Parathyroid adenoma (tissue), 2 donors: ENCODE measurements around the gene DHX40.

ENCODE experiments used
- H2AFZ ChIP-seq: fragments of 300-600 bp; sonication (generic); one replicate; pipeline ENCODE4 v1.7.0; 2017; ENCODE audit warnings: antibody characterized with exemption, mild to moderate bottlenecking
- H3K27ac ChIP-seq: fragments of 300-600 bp; sonication (generic); one replicate; pipeline ENCODE4 v1.7.0; 2017
- H3K27me3 ChIP-seq: fragments of 300-600 bp; sonication (generic); one replicate; pipeline ENCODE4 v1.7.0; 2017; ENCODE audit warnings: low read length; ENCODE audit not compliant: control insufficient read depth, insufficient read depth
- H3K36me3 ChIP-seq: fragments of 300-600 bp; sonication (generic); one replicate; pipeline ENCODE4 v1.7.0; 2017; ENCODE audit warnings: low read length; ENCODE audit not compliant: control insufficient read depth, insufficient read depth
- H3K4me1 ChIP-seq: fragments of 300-600 bp; sonication (generic); one replicate; pipeline ENCODE4 v1.7.0; 2017; ENCODE audit warnings: control low read depth
- H3K4me2 ChIP-seq: fragments of 300-600 bp; sonication (generic); one replicate; pipeline ENCODE4 v1.7.0; 2017; ENCODE audit warnings: low read length
- H3K4me3 ChIP-seq: fragments of 300-600 bp; sonication (generic); one replicate; pipeline ENCODE4 v1.7.0; 2017; ENCODE audit warnings: low read depth, low read length
- H3K79me2 ChIP-seq: fragments of 300-600 bp; sonication (generic); one replicate; pipeline ENCODE4 v1.7.0; 2017; ENCODE audit warnings: control low read depth
- H3K9ac ChIP-seq: fragments of 300-600 bp; sonication (generic); one replicate; pipeline ENCODE4 v1.7.0; 2017; ENCODE audit warnings: mild to moderate bottlenecking
- H3K9me3 ChIP-seq: fragments of 300-600 bp; sonication (generic); one replicate; pipeline ENCODE4 v1.7.0; 2017; ENCODE audit warnings: low read length; ENCODE audit not compliant: control insufficient read depth
- TF ChIP-seq, protein P1 (sequence below): fragments of 300-600 bp; sonication (generic); IDR thresholded peaks from one replicate; pipeline ENCODE4 v1.7.0; 2017; ENCODE audit warnings: antibody characterized with exemption, mild to moderate bottlenecking
- donor health status: primary hyperparathyroidism.

DHX40 gene

DNA sequence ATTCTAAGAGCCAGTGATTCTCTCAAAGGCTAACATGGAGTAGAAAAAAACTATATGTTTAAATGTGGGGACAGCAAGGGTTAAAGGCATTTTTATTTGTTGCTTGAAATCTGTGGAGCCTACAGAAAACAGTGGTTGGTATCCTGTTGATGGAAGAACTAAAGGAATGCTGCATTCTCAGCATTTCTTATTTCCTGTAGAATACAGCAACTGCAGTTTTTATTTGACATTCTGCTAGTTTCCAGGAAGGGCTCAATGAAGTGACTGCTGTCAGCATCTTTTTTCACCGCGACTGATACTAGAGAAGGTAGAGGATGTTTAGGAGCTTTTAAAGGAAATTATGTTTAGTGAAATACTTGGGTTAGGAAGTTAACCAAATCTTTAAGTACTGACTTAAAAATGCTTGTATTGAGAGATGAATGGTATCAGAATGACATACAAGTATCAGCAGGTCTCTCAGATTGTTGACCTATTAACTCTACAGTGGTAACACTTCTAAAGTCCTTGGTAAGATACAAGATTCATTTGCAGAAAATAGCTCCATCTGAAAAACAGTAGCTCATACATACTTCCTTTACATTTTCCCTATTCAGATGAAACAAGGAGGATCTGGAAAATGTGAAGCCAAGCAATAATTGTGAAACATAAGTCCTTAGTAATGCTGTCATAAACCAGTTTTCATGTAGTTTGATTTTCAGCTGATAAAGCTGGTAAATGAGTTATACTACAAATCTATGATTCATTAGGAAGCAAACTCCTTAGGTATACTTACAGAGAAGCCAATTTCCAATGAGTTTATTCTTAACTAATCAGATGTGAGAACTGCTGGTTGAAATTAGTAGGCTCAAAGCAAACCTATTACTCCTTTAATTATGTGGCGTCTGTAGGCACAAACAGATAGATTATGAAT, 69.5 kb downstream of the DHX40 start:
- no peak overlapping the region for H2AFZ ChIP-seq
- no peaks in the 10 kb centered on the region for H3K27me3 ChIP-seq
- H3K9ac ChIP-seq, result no peak overlapping the region
- H3K4me3 ChIP-seq, result peak overlapping the region; percentile 38
- H3K4me2 ChIP-seq, result peak overlapping the region; percentile 75
- H3K4me1 ChIP-seq, result peaks cover 25% of the 10 kb centered on the region
- peaks cover 33% of the 10 kb centered on the region for H3K79me2 ChIP-seq
- no peaks in the 10 kb centered on the region for H3K36me3 ChIP-seq
- no peaks in the 10 kb centered on the region for H3K9me3 ChIP-seq
- TF ChIP-seq, protein P1, sequence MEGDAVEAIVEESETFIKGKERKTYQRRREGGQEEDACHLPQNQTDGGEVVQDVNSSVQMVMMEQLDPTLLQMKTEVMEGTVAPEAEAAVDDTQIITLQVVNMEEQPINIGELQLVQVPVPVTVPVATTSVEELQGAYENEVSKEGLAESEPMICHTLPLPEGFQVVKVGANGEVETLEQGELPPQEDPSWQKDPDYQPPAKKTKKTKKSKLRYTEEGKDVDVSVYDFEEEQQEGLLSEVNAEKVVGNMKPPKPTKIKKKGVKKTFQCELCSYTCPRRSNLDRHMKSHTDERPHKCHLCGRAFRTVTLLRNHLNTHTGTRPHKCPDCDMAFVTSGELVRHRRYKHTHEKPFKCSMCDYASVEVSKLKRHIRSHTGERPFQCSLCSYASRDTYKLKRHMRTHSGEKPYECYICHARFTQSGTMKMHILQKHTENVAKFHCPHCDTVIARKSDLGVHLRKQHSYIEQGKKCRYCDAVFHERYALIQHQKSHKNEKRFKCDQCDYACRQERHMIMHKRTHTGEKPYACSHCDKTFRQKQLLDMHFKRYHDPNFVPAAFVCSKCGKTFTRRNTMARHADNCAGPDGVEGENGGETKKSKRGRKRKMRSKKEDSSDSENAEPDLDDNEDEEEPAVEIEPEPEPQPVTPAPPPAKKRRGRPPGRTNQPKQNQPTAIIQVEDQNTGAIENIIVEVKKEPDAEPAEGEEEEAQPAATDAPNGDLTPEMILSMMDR, result no peak
- peak overlapping the region; percentile 74 for H3K27ac ChIP-seq

DNA sequence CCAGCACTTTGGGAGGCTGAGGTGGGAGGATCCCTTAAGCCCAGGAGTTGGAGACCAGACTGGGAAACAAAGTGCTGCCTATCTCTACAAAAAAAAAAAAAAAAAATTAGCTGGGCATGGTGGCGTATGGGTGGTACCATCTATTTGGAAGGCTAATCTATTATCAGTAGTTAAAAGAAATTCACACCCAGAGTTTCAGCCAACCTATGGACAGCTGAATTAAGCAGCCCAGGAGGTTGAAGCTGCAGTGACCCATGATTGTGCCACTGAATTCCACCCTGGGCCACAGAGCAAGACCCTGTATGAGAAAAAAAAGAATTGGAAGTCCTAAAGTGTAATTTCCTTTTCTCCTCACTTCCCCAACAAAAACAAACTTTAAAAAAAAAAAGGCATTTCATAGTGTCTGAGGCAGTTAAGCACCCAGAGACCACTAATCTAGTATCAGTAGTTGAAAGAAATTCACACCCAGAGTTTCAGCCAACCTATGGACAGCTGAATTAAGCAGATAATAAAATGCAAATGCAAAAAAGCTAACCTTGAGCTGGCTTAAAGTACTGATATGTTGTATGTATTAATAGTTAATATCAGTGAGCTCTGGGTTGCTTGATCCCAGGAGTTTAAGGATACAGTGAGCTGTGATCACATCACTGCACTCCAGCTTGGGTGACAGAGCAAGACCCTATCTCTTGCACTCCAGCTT, 72.4 kb downstream of the DHX40 start:
- H3K9me3 ChIP-seq, result no peaks in the 10 kb centered on the region
- H3K79me2 ChIP-seq, result peaks cover 30% of the 10 kb centered on the region
- no peak overlapping the region for H2AFZ ChIP-seq
- TF ChIP-seq, protein P1, result no peak
- H3K36me3 ChIP-seq, result no peaks in the 10 kb centered on the region
- peaks cover 38% of the 10 kb centered on the region for H3K4me1 ChIP-seq
- no peak overlapping the region for H3K27ac ChIP-seq
- no peaks in the 10 kb centered on the region for H3K27me3 ChIP-seq
- no peak overlapping the region for H3K4me3 ChIP-seq
- no peak overlapping the region for H3K9ac ChIP-seq
- H3K4me2 ChIP-seq, result no peak overlapping the region

DNA sequence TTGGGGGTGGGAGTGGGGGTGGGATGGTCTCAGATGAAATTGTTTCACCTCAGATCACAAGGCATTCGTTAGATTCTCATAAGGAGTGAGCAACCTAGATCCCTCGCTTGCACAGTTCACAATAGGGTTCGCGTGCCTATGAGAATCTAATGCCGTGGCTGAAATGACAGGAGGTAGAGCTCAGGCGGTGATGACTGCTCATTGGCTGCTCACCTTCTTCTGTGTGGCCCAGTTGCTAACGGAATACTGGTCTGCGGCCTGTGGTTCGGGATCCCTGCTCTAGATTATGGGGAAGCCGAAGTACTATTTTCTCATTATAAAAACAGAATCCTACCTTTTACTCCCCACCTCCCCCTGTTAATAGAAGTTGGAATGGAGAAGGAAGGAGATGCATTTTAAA, 73.1 kb downstream of the DHX40 start:
- Histone ChIP-seq H3K27ac (no peak overlapping the region), H3K79me2 (peaks cover 32% of the 10 kb centered on the region), H3K4me1 (peaks cover 38% of the 10 kb centered on the region), H3K27me3 (no peaks in the 10 kb centered on the region), H3K4me3 (no peak overlapping the region), H3K4me2 (no peak overlapping the region), H3K9ac (no peak overlapping the region), H3K9me3 (no peaks in the 10 kb centered on the region), H3K36me3 (no peaks in the 10 kb centered on the region), H2AFZ (no peak overlapping the region)
- TF ChIP-seq, protein P1, result no peak

DNA sequence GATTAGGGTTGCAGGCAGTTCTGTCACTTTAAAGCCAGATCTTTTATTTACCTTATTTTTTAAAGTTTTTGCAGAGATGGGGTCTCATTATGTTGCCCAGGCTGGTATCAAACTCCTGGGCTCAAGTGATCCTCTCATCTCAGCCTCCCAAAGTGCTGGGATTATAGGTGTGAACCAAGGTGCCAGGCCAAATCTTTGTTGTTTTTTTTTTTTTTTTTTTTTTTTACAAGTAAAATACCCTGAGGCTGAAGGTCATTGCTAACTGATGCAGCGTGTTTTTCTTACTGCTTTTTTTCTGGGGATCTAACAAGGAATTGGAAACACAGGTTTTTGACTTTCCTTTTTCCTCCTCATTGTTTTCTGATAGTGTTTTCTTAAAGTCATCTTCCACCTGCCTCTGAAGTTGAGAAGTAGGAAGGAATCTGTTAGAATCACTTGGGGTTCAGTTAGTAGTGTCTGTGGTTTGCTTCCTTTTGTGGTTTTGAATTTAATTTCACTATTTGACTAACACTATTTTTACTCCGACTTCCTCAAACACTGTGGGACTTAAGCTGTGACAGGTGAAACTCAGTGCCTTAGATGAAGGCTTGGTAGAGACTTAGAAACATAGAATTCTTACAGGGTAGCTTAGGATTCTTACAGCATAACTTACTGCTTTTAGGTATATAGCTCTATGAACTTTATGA, 76.5 kb downstream of the DHX40 start:
- Histone ChIP-seq H3K79me2 (peaks cover 33% of the 10 kb centered on the region), H3K9ac (no peak overlapping the region), H3K27ac (no peak overlapping the region), H3K4me2 (peak overlapping the region; percentile 51), H3K4me1 (peaks cover 27% of the 10 kb centered on the region), H3K27me3 (no peaks in the 10 kb centered on the region), H3K9me3 (no peaks in the 10 kb centered on the region), H3K36me3 (no peaks in the 10 kb centered on the region), H3K4me3 (no peak overlapping the region), H2AFZ (no peak overlapping the region)
- TF ChIP-seq, protein P1, result no peak
